Measurements from ENCODE around the gene HECTD3. TPM values are rescaled to one million over a fixed set of nuclear protein-coding genes. Genes with fewer than 3 reads are reported as not detected.

HECTD3 gene
- total RNA-seq, 1 experiment from 2014 or later = 12.6 TPM

- Mint-ChIP-seq H3K4me3 (ENCODE audit: low read depth, unreplicated experiment) (no peak overlapping the region), H3K36me3 (ENCODE audit: insufficient read depth, unreplicated experiment) (peaks cover 27% of the 10 kb centered on the region), H3K27me3 (ENCODE audit: unreplicated experiment) (no peaks in the 10 kb centered on the region), H3K9me3 (ENCODE audit: low read depth, unreplicated experiment) (no peaks in the 10 kb centered on the region), H3K27ac (ENCODE audit: unreplicated experiment) (no peak overlapping the region), H3K4me1 (ENCODE audit: low read depth, unreplicated experiment) (no peaks in the 10 kb centered on the region)
- no TSS peak for BruUV-seq (replicated peaks)
- intact Hi-C loops (cut with micrococcal nuclease; ENCODE audit: unreplicated experiment) = no loop called here
- CTCF ChIA-PET = no interaction called here
- no peak for TF ChIP-seq CTCF (IDR thresholded peaks at IDR 0.05; ENCODE audit: unreplicated experiment)
- DNase-seq = no peak
These were observed 34.9 kb downstream of the HECTD3 start for GRCh38 chr1:44976252-44976651.

DNA sequence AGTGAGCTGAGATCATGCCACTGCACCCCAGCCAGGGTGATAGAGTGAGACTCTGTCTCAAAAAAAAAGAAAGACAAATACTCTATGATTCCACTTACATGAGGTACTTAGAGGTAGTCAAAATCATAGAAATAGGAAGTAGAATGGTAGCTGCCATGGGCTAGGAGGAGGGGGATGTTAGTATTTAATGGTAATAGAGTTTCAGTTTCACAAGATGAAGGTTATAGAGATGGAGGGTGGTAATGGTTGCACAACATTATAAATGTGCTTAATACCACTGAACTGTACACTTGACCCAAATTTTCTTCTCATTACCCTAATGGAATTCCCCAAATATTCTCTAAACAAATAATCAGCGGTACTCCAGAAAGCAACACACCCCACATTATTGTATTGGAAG, 37.5 kb downstream of the HECTD3 start:
- Mint-ChIP-seq H3K4me1 (ENCODE audit: low read depth, unreplicated experiment) (peaks cover 17% of the 10 kb centered on the region), H3K27me3 (ENCODE audit: unreplicated experiment) (no peaks in the 10 kb centered on the region), H3K36me3 (ENCODE audit: insufficient read depth, unreplicated experiment) (peaks cover 20% of the 10 kb centered on the region), H3K4me3 (ENCODE audit: low read depth, unreplicated experiment) (no peak overlapping the region), H3K27ac (ENCODE audit: unreplicated experiment) (no peak overlapping the region), H3K9me3 (ENCODE audit: low read depth, unreplicated experiment) (no peaks in the 10 kb centered on the region)
- no TSS peak for BruUV-seq (replicated peaks)
- no peak for DNase-seq
- CTCF ChIA-PET = no interaction called here
- intact Hi-C loops (cut with micrococcal nuclease; ENCODE audit: unreplicated experiment) = no loop called here
- no peak for TF ChIP-seq CTCF (IDR thresholded peaks at IDR 0.05; ENCODE audit: unreplicated experiment)

GRCh38 chr1:44970317-44970716, 40.8 kb downstream of the HECTD3 start:
- peak; percentile 7 for DNase-seq
- Mint-ChIP-seq H3K36me3 (ENCODE audit: insufficient read depth, unreplicated experiment) (peaks cover 5% of the 10 kb centered on the region), H3K4me3 (ENCODE audit: low read depth, unreplicated experiment) (no peak overlapping the region), H3K4me1 (ENCODE audit: low read depth, unreplicated experiment) (peaks cover 17% of the 10 kb centered on the region), H3K9me3 (ENCODE audit: low read depth, unreplicated experiment) (no peaks in the 10 kb centered on the region), H3K27me3 (ENCODE audit: unreplicated experiment) (no peaks in the 10 kb centered on the region), H3K27ac (ENCODE audit: unreplicated experiment) (no peak overlapping the region)
- intact Hi-C loops (cut with micrococcal nuclease; ENCODE audit: unreplicated experiment) = no loop called here
- TF ChIP-seq CTCF (IDR thresholded peaks at IDR 0.05; ENCODE audit: unreplicated experiment) = no peak
- CTCF ChIA-PET = interaction anchor here (0.5 to 1.0 kb wide), 4 partner anchors 16 to 542 kb away, joined by 3 to 4 read pairs (median 3); partner anchors contain the start of genes EIF2B3 and HECTD3
- no TSS peak for BruUV-seq (replicated peaks)

DNA sequence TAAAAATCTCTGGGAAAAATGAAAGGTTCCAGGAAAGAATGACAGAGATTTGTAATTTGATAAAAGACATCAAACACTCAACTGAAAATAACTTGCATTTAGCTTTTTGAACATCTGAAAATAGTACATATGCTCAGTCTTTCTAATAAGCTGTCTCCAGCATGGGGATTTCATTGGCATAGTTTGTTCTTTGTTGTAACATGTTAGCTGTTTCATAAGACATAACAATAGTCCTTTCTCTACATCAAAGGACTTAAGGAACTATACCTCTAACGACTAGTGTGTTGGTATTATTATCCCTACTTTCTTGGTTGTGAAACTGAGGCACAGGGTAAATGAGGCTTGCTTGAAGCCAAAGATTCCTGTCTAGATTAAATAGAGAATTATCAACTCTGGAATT, 46.7 kb downstream of the HECTD3 start:
- H3K4me1 Mint-ChIP-seq (ENCODE audit: low read depth, unreplicated experiment) = no peaks in the 10 kb centered on the region
- TF ChIP-seq CTCF (IDR thresholded peaks at IDR 0.05; ENCODE audit: unreplicated experiment) = no peak
- BruUV-seq (replicated peaks) = no TSS peak
- intact Hi-C loops (cut with micrococcal nuclease; ENCODE audit: unreplicated experiment) = no loop called here
- H3K36me3 Mint-ChIP-seq (ENCODE audit: insufficient read depth, unreplicated experiment) = no peaks in the 10 kb centered on the region
- H3K4me3 Mint-ChIP-seq (ENCODE audit: low read depth, unreplicated experiment) = no peak overlapping the region
- no peaks in the 10 kb centered on the region for H3K9me3 Mint-ChIP-seq (ENCODE audit: low read depth, unreplicated experiment)
- no peak for DNase-seq
- no peaks in the 10 kb centered on the region for H3K27me3 Mint-ChIP-seq (ENCODE audit: unreplicated experiment)
- no peak overlapping the region for H3K27ac Mint-ChIP-seq (ENCODE audit: unreplicated experiment)
- CTCF ChIA-PET = no interaction called here

Measured in Calu3 (cell line).